WI38 (cell line): ENCODE measurements around the gene FHAD1.

Experiments used
- H3K4me3 ChIP-seq: 2 replicates; pipeline ENCODE4 v1.5.1; 2011; ENCODE audit warnings: low read depth, mild to moderate bottlenecking, control low read depth, low read length
- TF ChIP-seq, protein P1 (sequence below): IDR thresholded peaks from 2 replicates; pipeline ENCODE4 v1.5.1; 2012; ENCODE audit warnings: low read depth, mild to moderate bottlenecking, control low read depth, low read length

Gene FHAD1

DNA sequence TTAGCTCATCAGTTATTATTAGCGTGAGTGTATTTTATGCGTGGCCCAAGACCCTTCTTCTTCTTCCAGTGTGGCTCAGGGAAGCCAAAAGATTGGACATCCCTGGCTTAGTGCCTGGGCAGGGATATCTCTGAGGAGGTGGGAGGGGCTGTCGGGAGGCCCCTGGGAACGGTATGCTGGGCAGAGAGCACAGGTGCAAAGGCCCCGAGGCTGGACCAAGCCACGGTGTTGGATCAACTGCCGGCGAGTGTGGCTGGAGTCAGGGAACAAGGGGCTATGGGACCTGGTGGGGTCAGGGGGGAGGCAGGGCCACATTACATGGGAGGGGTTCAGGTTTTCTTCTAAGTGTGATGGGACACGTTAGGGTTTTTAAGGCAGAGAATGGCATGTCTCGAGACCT, 62.7 kb downstream of the FHAD1 start:
- TF ChIP-seq, protein P1, sequence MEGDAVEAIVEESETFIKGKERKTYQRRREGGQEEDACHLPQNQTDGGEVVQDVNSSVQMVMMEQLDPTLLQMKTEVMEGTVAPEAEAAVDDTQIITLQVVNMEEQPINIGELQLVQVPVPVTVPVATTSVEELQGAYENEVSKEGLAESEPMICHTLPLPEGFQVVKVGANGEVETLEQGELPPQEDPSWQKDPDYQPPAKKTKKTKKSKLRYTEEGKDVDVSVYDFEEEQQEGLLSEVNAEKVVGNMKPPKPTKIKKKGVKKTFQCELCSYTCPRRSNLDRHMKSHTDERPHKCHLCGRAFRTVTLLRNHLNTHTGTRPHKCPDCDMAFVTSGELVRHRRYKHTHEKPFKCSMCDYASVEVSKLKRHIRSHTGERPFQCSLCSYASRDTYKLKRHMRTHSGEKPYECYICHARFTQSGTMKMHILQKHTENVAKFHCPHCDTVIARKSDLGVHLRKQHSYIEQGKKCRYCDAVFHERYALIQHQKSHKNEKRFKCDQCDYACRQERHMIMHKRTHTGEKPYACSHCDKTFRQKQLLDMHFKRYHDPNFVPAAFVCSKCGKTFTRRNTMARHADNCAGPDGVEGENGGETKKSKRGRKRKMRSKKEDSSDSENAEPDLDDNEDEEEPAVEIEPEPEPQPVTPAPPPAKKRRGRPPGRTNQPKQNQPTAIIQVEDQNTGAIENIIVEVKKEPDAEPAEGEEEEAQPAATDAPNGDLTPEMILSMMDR = no peak

DNA sequence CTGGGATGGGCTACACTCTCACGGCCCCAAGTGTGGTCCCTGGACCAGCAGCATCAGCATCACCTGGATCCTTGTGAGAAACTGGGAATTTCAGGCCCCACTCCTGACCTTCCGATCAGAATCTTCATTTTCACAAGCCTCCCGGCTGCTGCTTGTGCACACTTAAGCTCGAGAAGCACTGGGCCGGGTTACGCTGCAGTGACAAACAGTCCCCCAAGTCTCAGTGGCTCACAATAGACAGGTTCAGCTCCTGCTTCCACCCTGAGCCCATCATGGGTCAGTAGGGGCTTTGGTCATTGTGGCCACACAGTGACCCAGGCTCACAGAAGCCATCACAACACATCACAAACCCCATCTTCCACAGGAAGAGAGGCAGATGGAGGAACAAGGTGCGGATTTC, 63.5 kb downstream of the FHAD1 start:
- H3K4me3 ChIP-seq = no peak overlapping the region
- TF ChIP-seq, protein P1 = no peak

More for the DNA sequence above, 62.7 kb downstream of the FHAD1 start:
- no peak overlapping the region for H3K4me3 ChIP-seq

DNA sequence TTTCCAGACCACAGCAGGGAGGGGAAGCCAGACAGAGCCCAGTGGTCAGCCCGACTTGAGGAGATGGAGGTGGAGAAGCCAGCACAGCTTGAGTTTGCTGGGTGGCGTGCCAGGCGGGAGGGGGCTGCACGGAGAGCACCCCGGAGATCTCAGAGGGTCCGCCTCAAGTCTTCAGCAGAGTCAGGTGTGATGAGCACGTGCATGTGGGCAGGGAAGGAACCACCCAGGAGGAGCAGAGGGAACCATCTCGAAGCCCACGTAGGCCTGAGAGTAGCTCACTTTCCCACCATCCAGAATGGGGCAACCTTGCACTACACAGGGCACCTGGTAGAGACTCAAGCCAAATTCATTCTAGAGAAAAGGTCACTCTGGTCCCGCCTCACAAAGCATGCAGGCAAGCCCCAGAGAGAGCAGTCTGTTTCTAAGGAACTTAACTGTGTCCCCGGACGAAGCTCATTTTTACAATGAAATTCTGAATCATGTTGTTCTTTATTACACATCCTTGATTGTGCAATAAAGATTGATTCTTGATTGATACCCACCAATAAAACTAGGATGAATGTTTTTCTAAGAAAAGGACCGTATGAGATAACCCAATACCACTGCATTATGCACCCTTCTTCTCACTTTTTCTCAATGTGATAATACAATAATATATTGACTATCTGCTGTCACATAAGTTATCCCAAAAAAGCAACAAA, 64.2 kb downstream of the FHAD1 start:
- H3K4me3 ChIP-seq = no peak overlapping the region
- TF ChIP-seq, protein P1 = no peak

DNA sequence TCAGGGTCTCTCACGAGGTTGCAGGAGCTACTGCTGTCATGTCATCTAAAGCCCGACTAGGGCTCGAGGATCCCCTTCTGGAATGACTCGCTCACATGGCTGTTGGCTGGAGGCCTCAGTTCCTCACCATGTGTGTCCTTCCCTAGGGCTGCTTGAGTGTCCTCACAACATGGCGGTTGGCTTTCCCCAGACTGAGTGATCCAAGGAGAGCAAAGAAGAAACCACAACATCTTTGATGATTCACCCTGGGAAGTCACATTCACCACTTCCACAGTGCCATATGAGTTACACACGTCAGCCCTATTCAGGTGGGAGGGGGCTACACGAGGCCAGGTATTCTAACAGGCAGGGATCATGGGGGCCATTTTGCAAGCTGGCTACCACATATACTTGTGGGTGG, 64.9 kb downstream of the FHAD1 start:
- TF ChIP-seq, protein P1 = no peak
- no peak overlapping the region for H3K4me3 ChIP-seq

DNA sequence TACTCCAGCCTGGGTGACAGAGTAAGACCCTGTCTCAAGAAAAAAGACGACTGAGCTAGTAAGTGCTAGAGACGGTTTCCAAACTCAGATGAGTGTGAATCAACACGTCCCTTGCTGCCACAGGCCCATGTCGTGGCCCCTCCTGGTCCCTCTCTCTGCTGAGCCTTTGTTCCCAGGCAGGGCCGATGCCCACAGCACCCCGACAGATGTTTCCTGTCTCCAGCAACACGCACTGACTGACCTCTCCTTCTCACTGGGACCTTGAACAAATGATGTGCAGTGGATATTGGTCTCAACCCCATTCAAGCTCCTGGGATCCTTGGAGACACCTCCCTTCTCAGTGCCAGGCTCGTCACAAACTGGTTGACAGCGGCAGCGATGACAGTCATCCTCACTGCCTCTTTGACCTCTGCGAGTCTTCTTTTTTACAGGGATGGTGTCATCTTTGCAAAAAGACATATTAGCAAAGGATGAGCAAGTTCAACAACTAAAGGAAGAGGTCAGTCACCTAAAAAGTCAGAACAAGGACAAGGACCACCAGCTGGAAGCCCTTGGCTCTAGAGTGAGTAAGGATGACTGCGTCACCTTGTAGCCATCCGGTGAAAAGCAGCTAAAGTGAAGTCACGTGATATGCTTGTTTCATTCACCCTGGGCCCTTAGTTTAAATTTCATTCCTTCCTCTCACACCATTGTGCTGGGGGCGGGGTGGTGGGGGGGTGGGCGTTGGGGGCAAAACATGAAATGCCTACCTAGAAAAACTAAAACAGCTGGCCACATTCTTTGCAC, 65.8 kb downstream of the FHAD1 start:
- TF ChIP-seq, protein P1 = no peak
- H3K4me3 ChIP-seq = no peak overlapping the region

DNA sequence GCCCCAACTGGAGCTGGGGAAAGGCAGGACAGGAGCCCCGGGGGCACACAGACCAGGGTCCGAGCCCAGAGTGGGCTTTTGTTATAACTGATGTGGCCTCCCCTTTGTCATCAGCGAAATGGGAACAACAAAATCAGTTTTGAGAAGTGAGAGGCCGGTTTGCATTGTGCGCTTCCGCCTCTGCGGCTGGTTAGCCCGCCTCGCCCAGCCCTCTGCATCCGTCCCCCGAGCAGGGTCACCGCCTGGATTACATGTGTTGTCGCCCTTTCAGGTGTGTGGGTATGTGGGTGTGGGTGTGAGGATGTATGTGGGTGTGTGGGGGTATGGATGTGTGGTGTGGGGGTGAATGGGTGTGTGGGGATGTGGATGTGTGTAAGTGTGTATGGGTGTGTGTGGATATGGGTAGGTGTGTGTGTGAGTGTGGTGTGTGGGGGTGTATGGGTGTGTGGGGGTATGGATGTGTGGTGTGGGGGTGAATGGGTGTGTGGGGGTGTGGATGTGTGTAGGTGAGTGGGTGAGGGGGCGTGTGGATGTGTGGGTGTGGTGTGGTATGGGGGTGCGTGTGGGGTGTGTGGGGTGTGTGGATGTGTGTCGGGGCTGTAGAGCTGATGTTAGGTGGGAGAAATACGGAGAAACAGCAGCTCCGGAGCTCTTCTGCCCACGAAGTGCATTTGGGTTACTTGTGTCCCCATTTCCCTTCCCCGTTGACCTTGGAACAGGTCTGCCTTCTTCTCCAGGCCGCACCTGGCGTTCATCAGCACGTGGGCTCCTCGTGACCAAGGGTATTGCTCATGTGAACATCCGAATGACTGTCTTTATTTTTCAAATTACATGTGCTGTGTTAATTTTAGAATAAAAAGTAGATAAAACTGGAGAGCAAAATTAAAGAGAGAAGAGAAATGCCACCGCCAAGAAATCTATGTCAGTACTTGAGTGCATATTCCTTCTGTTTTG, 67.6 kb downstream of the FHAD1 start:
- TF ChIP-seq, protein P1 = no peak
- no peak overlapping the region for H3K4me3 ChIP-seq
